NT2/D1 (cell line): ENCODE results near the gene RREB1.

ENCODE experiments used
- DNase-seq: peaks from one replicate; pipeline ENCODE4 v3.0.0-alpha.2; 2011; ENCODE audit warnings: low read depth, low spot score
- H3K27me3 ChIP-seq: 2 replicates; pipeline ENCODE4 v1.6.0; 2011; ENCODE audit warnings: mild to moderate bottlenecking; ENCODE audit not compliant: insufficient read length, insufficient read depth
- H3K36me3 ChIP-seq: 2 replicates; pipeline ENCODE4 v1.6.1; 2011; ENCODE audit warnings: mild to moderate bottlenecking, low read length, mixed read lengths; ENCODE audit not compliant: insufficient read depth, insufficient read length
- H3K4me1 ChIP-seq: 2 replicates; pipeline ENCODE4 v1.5.1; 2011; ENCODE audit not compliant: insufficient read depth, insufficient read length
- H3K4me3 ChIP-seq: 2 replicates; pipeline ENCODE4 v1.5.1; 2011; ENCODE audit warnings: low read depth; ENCODE audit not compliant: insufficient read length
- H3K9ac ChIP-seq: 2 replicates; pipeline ENCODE4 v1.6.0; 2011; ENCODE audit warnings: low read depth; ENCODE audit not compliant: insufficient read length
- H3K9me3 ChIP-seq: 2 replicates; pipeline ENCODE4 v1.5.1; 2011; ENCODE audit warnings: mild to moderate bottlenecking, low read length; ENCODE audit not compliant: insufficient read depth
- SUZ12 ChIP-seq: IDR thresholded peaks from 2 replicates; pipeline ENCODE4 v1.6.1; 2011; ENCODE audit not compliant: insufficient read length, insufficient read depth; ENCODE audit errors: extremely low read depth
- YY1 ChIP-seq: IDR thresholded peaks from 2 replicates; pipeline ENCODE4 v1.6.1; 2011; ENCODE audit not compliant: insufficient read length, insufficient read depth
- ZNF274 ChIP-seq: IDR thresholded peaks from 2 replicates; pipeline ENCODE4 v1.6.1; 2011; ENCODE audit warnings: mild to moderate bottlenecking, low read depth, low read length

RREB1 gene

DNA sequence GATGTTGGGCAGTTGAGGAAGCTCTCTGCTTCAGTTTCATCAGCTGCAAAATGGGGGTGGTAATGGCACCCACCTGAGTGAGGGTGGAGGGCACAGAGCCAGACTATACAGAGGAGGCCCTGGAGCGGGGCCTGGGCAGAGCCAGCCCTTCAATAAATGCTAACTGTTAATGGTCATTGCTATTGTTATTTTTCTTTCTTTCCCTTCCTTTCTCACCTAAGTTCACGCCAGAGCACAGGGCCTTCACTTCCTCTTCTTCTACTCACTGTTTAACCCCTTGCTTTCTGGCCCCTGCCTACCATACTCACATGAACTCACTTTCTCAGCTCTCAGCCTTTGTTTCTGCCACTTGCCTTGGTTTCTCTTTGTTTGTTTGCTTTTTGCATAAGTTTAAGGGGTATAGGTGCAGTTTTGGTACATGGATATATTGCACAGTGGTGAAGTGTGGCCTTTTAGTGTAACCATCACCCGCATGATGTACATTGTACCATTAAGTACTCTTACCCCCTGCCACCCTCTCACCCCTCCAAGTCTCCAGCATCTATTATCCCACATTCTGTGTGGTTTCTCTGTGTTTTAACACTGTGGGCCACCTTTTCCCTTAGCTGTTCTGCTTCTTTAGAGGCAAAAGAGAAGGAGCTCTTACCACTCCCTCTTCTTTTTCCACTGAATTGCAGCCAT, 7.5 kb upstream of the RREB1 start:
- Histone ChIP-seq H3K4me1 (no peaks in the 10 kb centered on the region), H3K4me3 (no peak overlapping the region), H3K9ac (no peak overlapping the region), H3K9me3 (no peaks in the 10 kb centered on the region), H3K27me3 (no peaks in the 10 kb centered on the region), H3K36me3 (no peaks in the 10 kb centered on the region)
- TF ChIP-seq SUZ12: no peak
- no peak for TF ChIP-seq YY1
- no peak for TF ChIP-seq ZNF274
- DNase-seq: no peak

DNA sequence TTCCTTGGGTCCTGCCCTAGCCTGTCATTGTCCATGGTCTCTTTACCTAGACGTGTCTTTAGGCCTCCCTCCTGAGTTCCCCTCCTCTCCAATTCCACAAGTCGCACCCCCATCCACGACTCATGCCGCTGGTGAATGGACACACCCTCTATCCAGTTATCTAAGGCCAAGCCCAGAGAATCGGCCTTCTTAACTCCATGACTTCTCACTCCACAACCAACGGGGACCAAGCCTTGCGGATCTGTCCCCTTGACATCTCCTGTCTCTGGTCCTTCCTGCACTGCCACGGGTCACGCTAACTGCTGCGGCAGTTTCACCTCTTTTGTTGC, 7.0 kb upstream of the RREB1 start:
- Histone ChIP-seq H3K36me3 (no peaks in the 10 kb centered on the region), H3K9ac (no peak overlapping the region), H3K4me3 (no peak overlapping the region), H3K9me3 (no peaks in the 10 kb centered on the region), H3K27me3 (no peaks in the 10 kb centered on the region), H3K4me1 (no peaks in the 10 kb centered on the region)
- TF ChIP-seq ZNF274 (no peak), YY1 (no peak), SUZ12 (no peak)
- no peak for DNase-seq

DNA sequence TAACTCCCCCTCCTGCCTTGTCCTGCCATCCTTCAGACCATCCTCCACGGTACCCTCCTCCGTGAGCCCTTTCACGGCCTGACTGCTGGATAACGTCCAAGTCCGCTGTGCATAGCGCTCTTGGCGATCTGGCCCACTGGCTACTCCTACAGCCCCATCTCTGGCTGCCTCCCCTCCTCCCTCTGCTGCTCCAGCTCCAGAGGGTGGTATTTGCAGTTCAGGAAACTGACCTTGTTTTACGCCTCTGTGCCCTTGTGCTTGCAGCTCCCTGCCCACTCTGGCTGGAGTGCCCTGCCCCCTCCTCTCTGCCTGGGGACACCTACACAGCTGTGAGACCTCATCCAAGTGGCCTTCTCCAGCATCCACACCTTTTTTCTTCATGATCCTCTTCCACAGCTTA, 6.5 kb upstream of the RREB1 start:
- H3K9ac ChIP-seq: no peak overlapping the region
- no peaks in the 10 kb centered on the region for H3K9me3 ChIP-seq
- no peak overlapping the region for H3K4me3 ChIP-seq
- no peaks in the 10 kb centered on the region for H3K4me1 ChIP-seq
- no peaks in the 10 kb centered on the region for H3K27me3 ChIP-seq
- DNase-seq: no peak
- H3K36me3 ChIP-seq: no peaks in the 10 kb centered on the region
- TF ChIP-seq SUZ12: no peak
- TF ChIP-seq YY1: no peak
- TF ChIP-seq ZNF274: no peak

DNA sequence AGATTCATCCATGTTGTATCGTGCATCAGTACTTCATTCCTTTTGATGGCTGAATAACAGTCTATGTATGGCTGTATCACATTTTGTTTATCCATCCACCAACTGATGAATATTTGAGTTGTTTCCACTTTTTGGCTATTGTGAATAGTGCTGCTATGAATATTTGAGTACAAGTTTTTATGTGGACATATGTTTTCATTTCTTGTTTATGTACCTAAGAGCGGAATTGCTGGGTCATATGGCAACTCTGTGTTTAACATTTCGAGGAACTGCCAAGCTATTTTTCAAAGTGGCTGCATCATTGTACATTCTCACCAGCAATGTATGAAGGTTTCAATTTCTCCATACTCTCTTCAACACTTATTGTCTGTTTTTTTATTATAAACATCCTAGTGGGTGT, 3.0 kb upstream of the RREB1 start:
- no peaks in the 10 kb centered on the region for H3K27me3 ChIP-seq
- no peak overlapping the region for H3K9ac ChIP-seq
- no peaks in the 10 kb centered on the region for H3K36me3 ChIP-seq
- no peak overlapping the region for H3K4me3 ChIP-seq
- no peak for DNase-seq
- no peaks in the 10 kb centered on the region for H3K9me3 ChIP-seq
- TF ChIP-seq SUZ12 (no peak), ZNF274 (no peak), YY1 (no peak)
- no peaks in the 10 kb centered on the region for H3K4me1 ChIP-seq

DNA sequence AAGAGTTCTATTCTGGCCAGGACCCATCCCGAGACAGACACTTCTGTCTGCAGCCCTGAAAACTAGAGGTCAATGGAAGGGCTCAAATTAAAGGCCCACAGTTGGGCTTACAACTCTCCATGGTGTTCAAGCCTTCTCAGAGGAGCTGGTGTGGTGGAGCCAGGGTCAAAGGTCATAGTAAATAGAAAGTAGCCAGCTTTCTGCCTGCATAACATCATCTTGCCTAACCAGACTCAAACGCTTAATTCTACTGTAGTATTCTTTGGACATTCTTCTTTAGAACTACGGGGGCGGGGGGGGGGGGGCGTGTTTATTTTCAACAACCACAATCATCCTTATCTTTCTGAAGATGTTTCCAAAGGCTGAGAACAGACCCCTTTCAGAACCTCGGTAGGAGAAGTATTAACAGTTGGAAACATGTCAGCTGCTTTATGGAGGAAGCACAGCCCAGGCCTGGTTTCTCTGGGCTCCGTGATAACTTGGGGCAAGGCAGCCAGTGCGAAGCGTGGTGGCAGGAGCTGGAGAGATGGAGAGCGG, 1.5 kb upstream of the RREB1 start:
- Histone ChIP-seq H3K27me3 (no peaks in the 10 kb centered on the region), H3K9me3 (no peaks in the 10 kb centered on the region), H3K4me3 (no peak overlapping the region), H3K9ac (peak overlapping the region; percentile 50), H3K4me1 (no peaks in the 10 kb centered on the region), H3K36me3 (no peaks in the 10 kb centered on the region)
- no peak for DNase-seq
- TF ChIP-seq YY1: no peak
- no peak for TF ChIP-seq SUZ12
- no peak for TF ChIP-seq ZNF274

DNA sequence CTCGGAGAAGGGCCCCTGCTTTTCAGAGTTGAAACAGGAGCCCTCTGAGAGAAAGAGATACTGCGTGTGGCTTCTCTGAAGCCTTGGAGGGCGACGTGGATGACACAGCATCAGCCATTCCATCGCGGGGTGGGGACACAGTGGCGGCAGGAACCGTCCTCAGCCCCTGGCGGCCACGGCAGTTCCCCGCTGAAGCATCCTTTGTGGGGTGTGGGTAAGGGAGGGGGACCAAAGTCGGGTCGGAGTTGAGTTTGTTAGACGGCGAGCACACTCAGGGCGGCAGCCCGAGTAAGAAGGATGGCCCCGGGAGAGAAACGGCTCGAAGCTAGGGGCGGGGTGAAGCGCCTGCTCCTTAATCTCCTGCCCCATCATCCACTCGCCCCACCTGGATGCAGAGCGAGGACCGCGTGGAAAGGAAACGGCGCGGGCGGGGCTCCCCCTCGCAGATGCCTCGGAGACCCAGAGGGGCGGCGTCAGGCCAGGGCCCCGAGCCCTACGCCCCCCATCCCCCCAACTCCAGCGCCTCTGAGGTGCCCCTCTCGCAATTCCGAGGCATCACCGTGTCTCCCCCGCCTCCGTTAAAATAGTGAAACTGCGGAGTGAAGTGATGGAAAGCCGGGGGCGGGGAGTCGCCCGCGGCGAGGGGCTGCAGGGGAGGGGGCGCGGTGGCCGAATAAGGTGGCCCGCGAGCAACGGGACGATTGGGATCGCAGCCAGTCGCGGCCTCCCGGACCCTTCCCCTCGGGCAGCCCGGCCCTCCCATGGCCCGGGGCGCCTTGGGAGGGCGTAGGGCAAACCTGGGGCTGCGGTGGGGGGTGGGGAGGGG, 796 bp upstream of the RREB1 start:
- TF ChIP-seq YY1 (no peak), ZNF274 (no peak), SUZ12 (no peak)
- no peak for DNase-seq
- Histone ChIP-seq H3K9ac (peak overlapping the region; percentile 50), H3K4me1 (no peaks in the 10 kb centered on the region), H3K27me3 (no peaks in the 10 kb centered on the region), H3K4me3 (peak overlapping the region; percentile 39), H3K9me3 (no peaks in the 10 kb centered on the region), H3K36me3 (no peaks in the 10 kb centered on the region)

DNA sequence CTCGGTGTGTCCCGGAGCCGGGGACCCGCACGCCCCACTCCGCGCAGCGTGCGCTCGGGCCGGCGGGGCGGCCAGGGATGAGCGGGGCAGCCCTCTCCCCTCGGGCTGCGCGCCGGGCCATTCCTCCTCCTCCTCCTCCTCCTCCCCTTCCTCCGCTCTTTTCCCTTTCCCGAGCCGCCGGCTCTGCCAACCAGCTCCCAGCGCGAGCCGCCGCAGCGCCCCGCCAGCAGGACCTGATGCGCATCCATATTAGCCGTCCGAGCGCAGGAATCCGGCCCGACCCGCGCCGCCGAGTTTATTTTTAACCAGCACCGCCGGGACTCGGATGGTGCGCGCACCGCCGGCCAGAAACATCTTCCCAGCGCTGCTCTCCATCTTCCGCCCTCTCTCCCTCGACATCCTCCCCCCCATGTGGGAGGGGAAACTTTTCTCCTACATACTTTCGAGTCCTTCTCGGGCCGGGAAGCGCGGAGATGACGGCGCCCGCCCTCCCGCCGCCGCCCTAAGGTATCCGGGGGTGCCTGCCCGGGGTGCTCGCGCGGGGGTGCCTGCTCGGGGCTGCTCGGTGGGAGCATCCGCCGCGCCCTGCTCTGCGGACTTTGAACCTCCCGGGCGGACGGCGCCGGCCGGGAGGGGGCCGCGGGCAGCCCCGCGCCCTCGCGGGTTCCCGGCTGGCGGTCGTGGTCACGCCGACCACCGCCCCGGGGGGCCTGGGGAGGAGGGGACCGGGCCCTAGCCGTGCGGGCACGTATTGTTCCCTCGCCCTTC, 619 bp downstream of the RREB1 start:
- H3K4me3 ChIP-seq: peak overlapping the region; percentile 78
- H3K4me1 ChIP-seq: no peaks in the 10 kb centered on the region
- no peaks in the 10 kb centered on the region for H3K27me3 ChIP-seq
- no peak for TF ChIP-seq SUZ12
- no peak for TF ChIP-seq YY1
- H3K9ac ChIP-seq: peak overlapping the region; percentile 85
- H3K9me3 ChIP-seq: no peaks in the 10 kb centered on the region
- no peaks in the 10 kb centered on the region for H3K36me3 ChIP-seq
- DNase-seq: no peak
